HG02588 (cell line): ENCODE results near the gene CATSPER4.
"Not testable (repeated sequence)": the region's sequence is repeated elsewhere in the genome, so short reads cannot be mapped to it uniquely, and the experiment has no call there.

Experiments used
- ATAC-seq: cut with Tn5 transposase; IDR thresholded peaks from one replicate; pipeline ENCODE4 v1.9.1; 2021; ENCODE audit warnings: mild to moderate bottlenecking, moderate library complexity; ENCODE audit not compliant: unreplicated experiment

CATSPER4 gene

GRCh38 chr1:26189331-26189730 lies 1.1 kb upstream of the CATSPER4 start:
- ATAC-seq, result no peak

GRCh38 chr1:26189751-26190275 lies 589 bp upstream of the CATSPER4 start:
- ATAC-seq, result no peak

- ATAC-seq, result no peak
These were observed 1.3 kb downstream of the CATSPER4 start for GRCh38 chr1:26191739-26192138.

GRCh38 chr1:26195805-26196204 lies 5.4 kb downstream of the CATSPER4 start:
- ATAC-seq, result no peak

- ATAC-seq, result no peak
These were observed 6.9 kb downstream of the CATSPER4 start for GRCh38 chr1:26197301-26197700.

GRCh38 chr1:26197813-26198212 lies 7.4 kb downstream of the CATSPER4 start:
- no peak for ATAC-seq

- ATAC-seq, result no peak
These were observed 10.0 kb downstream of the CATSPER4 start for GRCh38 chr1:26200413-26200812.

GRCh38 chr1:26203642-26204318 lies 13.4 kb downstream of the CATSPER4 start:
- no peak for ATAC-seq

GRCh38 chr1:26210147-26210870 lies 19.9 kb downstream of the CATSPER4 start:
- ATAC-seq, result no peak

GRCh38 chr1:26212726-26213125 lies 22.3 kb downstream of the CATSPER4 start:
- no peak for ATAC-seq

GRCh38 chr1:26213335-26213905 lies 23.0 kb downstream of the CATSPER4 start:
- no peak for ATAC-seq

- no peak for ATAC-seq
These were observed 24.8 kb downstream of the CATSPER4 start for GRCh38 chr1:26215246-26215645.

- ATAC-seq, result no peak
These were observed 28.6 kb downstream of the CATSPER4 start for GRCh38 chr1:26218906-26219494.

GRCh38 chr1:26220199-26220912 lies 30.0 kb downstream of the CATSPER4 start:
- no peak for ATAC-seq

- ATAC-seq, result no peak
These were observed 30.7 kb downstream of the CATSPER4 start for GRCh38 chr1:26221094-26221493.

GRCh38 chr1:26224606-26225005 lies 34.2 kb downstream of the CATSPER4 start:
- ATAC-seq, result no peak

GRCh38 chr1:26225033-26225831 lies 34.8 kb downstream of the CATSPER4 start:
- ATAC-seq, result no peak

- ATAC-seq, result not testable (repeated sequence)
These were observed 40.3 kb downstream of the CATSPER4 start for GRCh38 chr1:26230682-26231081.

- ATAC-seq, result peak; percentile 92
These were observed 43.7 kb downstream of the CATSPER4 start, which contains the start of gene CEP85 for GRCh38 chr1:26233903-26234643. Gene CEP85 (plus strand): TSS chr1:26234200. CDS start chr1:26239784, 5,584 bp downstream.
